SU-DHL-6 (cell line): ENCODE results near the gene PALM.

Source experiments
- CTCF ChIP-seq: fragments of 200-600 bp; sonication (generic); IDR thresholded peaks from one replicate; pipeline ENCODE4 v1.5.1; 2017; ENCODE audit warnings: antibody characterized with exemption, mild to moderate bottlenecking, low read length, moderate library complexity; ENCODE audit not compliant: insufficient read depth, poor library complexity, severe bottlenecking
- EZH2phosphoT487 ChIP-seq: fragments of 200-600 bp; sonication (generic), shearing (Covaris generic); conservative IDR thresholded peaks from 2 replicates; pipeline ENCODE4 v1.6.1; 2018; ENCODE audit warnings: mild to moderate bottlenecking, antibody characterized with exemption, low read length, moderate library complexity, mixed read lengths

GRCh38 chr19:768424-768823, 59.7 kb downstream of the PALM start:
- TF ChIP-seq CTCF (no peak), EZH2phosphoT487 (no peak)
